Measurements from ENCODE around the gene SULT1C2.
"Not testable (repeated sequence)": the region's sequence is repeated elsewhere in the genome, so short reads cannot be mapped to it uniquely, and the experiment has no call there.

The SULT1C2 gene

DNA sequence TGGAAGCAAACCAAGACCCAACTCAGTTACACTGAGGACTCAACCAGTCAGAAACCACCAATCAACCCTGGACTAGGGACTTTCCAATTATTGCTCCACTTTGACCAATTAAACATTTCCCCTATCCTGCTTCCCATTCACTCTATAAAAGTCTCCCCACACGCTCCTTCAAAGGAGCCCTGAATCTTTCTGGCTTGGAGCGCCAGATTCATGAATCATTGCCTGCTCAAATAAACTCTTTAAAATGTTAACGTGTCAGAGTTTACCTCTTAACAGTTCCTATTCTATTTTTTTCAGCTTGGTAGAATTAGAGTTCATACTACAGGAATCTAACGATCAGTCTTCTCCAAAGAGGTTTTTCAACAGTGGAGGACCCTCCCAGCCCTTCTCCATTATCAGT lies 20.7 kb upstream of the SULT1C2 start:
- Histone ChIP-seq H3K36me3 (ENCODE audit: control insufficient read depth, insufficient read depth, low read length) (no peaks in the 10 kb centered on the region), H3K4me1 (ENCODE audit: control insufficient read depth, insufficient read depth, low read length) (no peaks in the 10 kb centered on the region), H3K27me3 (ENCODE audit: control insufficient read depth, insufficient read depth, low read length) (no peaks in the 10 kb centered on the region), H3K4me3 (ENCODE audit: low read depth, low read length) (no peak overlapping the region), H3K9me3 (ENCODE audit: control insufficient read depth, insufficient read depth, low read length) (no peaks in the 10 kb centered on the region), H3K9ac (ENCODE audit: low read depth, low read length) (no peak overlapping the region)

GRCh38 chr2:108270346-108270745 lies 18.3 kb upstream of the SULT1C2 start:
- Histone ChIP-seq H3K4me1 (ENCODE audit: control insufficient read depth, insufficient read depth, low read length) (no peaks in the 10 kb centered on the region), H3K9ac (ENCODE audit: low read depth, low read length) (no peak overlapping the region), H3K27me3 (ENCODE audit: control insufficient read depth, insufficient read depth, low read length) (no peaks in the 10 kb centered on the region), H3K36me3 (ENCODE audit: control insufficient read depth, insufficient read depth, low read length) (no peaks in the 10 kb centered on the region), H3K9me3 (ENCODE audit: control insufficient read depth, insufficient read depth, low read length) (no peaks in the 10 kb centered on the region), H3K4me3 (ENCODE audit: low read depth, low read length) (no peak overlapping the region)

DNA sequence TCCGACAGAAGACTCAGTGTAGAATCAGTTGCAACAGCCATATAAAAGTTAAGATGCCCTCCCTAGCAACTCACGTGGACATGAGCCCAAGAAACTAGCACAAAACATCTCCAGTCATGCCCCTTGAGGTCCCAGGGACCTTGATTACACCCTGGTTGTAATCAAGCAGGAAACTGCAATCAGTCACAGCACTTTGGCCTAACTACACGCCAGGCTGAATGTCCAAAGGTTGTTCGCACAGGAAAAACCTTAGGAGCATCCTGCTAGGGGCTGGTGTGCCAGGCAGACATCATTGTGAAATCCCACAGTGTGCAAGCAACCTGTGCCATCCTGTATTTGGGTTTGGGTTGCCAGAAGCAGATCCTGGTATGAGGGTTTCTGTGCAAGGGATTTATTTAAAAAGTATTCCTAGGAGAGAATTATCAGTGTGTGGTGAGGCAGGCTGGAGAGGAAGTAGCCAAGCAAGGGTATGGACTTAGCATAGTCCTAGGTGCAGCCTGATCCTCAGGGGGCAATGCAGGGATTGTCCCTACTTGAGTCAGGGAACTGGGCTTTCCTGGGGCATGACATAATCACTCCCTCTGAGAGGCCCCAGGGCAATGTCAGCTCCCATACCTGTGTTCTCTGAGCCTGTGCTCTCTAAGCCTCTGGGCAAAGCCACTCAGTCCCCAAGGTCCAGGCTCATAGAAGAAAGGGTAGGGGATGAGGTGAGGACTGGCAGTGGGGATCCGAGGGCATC lies 17.8 kb upstream of the SULT1C2 start:
- no peak overlapping the region for H3K4me3 ChIP-seq (ENCODE audit: low read depth, low read length)
- H3K9ac ChIP-seq (ENCODE audit: low read depth, low read length) = no peak overlapping the region
- no peaks in the 10 kb centered on the region for H3K4me1 ChIP-seq (ENCODE audit: control insufficient read depth, insufficient read depth, low read length)
- H3K9me3 ChIP-seq (ENCODE audit: control insufficient read depth, insufficient read depth, low read length) = no peaks in the 10 kb centered on the region
- no peaks in the 10 kb centered on the region for H3K36me3 ChIP-seq (ENCODE audit: control insufficient read depth, insufficient read depth, low read length)
- no peaks in the 10 kb centered on the region for H3K27me3 ChIP-seq (ENCODE audit: control insufficient read depth, insufficient read depth, low read length)

DNA sequence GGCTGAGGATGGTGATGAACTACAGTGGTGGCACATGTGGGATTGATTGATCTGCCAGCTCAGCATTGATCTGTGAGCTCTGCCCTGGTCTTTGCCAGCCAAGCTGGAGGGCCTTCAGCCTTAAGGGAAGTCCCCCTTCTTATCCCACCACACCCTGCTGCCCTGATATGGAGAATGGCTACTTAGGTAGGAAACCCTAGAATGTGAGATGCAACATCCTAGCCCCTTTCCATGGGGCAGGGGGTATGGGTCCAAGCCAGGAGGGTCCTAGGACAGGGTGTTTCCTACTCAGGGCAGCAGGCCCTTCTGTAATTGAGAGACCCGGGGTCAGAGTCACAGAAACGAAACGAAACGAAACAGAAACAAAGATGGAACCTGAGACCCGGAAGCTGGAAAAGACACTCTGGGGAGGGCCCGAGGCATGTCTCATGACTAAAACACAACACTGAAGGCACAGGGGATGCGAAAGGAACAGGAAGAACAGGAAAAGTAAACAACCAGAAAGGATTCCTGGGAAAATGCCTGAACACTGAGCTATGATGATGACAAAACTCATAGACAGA lies 16.9 kb upstream of the SULT1C2 start:
- Histone ChIP-seq H3K9me3 (ENCODE audit: control insufficient read depth, insufficient read depth, low read length) (no peaks in the 10 kb centered on the region), H3K4me1 (ENCODE audit: control insufficient read depth, insufficient read depth, low read length) (no peaks in the 10 kb centered on the region), H3K9ac (ENCODE audit: low read depth, low read length) (no peak overlapping the region), H3K4me3 (ENCODE audit: low read depth, low read length) (no peak overlapping the region), H3K27me3 (ENCODE audit: control insufficient read depth, insufficient read depth, low read length) (no peaks in the 10 kb centered on the region), H3K36me3 (ENCODE audit: control insufficient read depth, insufficient read depth, low read length) (no peaks in the 10 kb centered on the region)

- no peak overlapping the region for H3K9ac ChIP-seq (ENCODE audit: low read depth, low read length)
- H3K4me3 ChIP-seq (ENCODE audit: low read depth, low read length) = no peak overlapping the region
- H3K36me3 ChIP-seq (ENCODE audit: control insufficient read depth, insufficient read depth, low read length) = no peaks in the 10 kb centered on the region
- H3K9me3 ChIP-seq (ENCODE audit: control insufficient read depth, insufficient read depth, low read length) = no peaks in the 10 kb centered on the region
- H3K4me1 ChIP-seq (ENCODE audit: control insufficient read depth, insufficient read depth, low read length) = no peaks in the 10 kb centered on the region
- H3K27me3 ChIP-seq (ENCODE audit: control insufficient read depth, insufficient read depth, low read length) = no peaks in the 10 kb centered on the region
These were observed 10.1 kb upstream of the SULT1C2 start for GRCh38 chr2:108278631-108279030.

GRCh38 chr2:108279468-108279867 lies 9.2 kb upstream of the SULT1C2 start:
- Histone ChIP-seq H3K4me1 (ENCODE audit: control insufficient read depth, insufficient read depth, low read length) (no peaks in the 10 kb centered on the region), H3K4me3 (ENCODE audit: low read depth, low read length) (no peak overlapping the region), H3K9me3 (ENCODE audit: control insufficient read depth, insufficient read depth, low read length) (no peaks in the 10 kb centered on the region), H3K27me3 (ENCODE audit: control insufficient read depth, insufficient read depth, low read length) (no peaks in the 10 kb centered on the region), H3K36me3 (ENCODE audit: control insufficient read depth, insufficient read depth, low read length) (no peaks in the 10 kb centered on the region), H3K9ac (ENCODE audit: low read depth, low read length) (no peak overlapping the region)

DNA sequence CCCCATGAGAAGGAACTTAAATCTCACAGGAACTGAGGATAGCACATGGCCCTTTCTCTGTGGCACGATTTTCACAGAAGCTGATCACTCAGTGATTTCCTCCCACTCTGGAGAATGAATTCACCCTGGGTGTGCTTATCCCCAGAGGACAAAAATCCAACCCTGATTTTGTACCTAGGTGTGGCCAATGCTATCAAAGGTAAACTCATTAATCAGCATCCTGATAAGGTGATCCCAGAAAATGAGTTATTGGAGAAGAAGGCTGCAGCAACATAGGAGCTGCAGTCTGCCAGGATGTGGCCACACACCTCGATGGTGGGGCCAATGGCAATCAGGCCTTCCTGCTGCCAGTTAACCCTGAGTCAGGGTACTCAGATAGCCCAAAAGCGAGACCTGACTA lies 8.2 kb upstream of the SULT1C2 start:
- H3K9ac ChIP-seq (ENCODE audit: low read depth, low read length) = no peak overlapping the region
- no peaks in the 10 kb centered on the region for H3K9me3 ChIP-seq (ENCODE audit: control insufficient read depth, insufficient read depth, low read length)
- no peaks in the 10 kb centered on the region for H3K36me3 ChIP-seq (ENCODE audit: control insufficient read depth, insufficient read depth, low read length)

DNA sequence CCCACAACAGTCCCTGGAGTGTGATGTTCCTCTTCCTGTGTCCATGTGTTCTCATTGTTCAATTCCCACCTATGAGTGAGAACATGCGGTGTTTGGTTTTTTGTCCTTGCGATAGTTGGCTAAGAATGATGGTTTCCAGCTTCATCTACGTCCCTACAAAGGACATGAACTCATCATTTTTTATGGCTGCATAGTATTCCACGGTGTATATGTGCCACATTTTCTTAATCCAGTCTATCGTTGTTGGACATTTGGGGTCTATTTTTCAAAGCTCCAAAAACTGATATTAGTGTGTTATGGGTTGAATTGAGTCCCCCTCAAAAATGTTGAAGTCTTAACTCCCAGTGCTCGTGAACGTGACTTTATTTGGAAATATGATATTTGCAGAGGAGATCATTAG lies 4.1 kb upstream of the SULT1C2 start:
- not testable (repeated sequence) for H3K4me3 ChIP-seq (ENCODE audit: low read depth, low read length); H3K9ac ChIP-seq (ENCODE audit: low read depth, low read length); H3K27me3 ChIP-seq (ENCODE audit: control insufficient read depth, insufficient read depth, low read length); H3K36me3 ChIP-seq (ENCODE audit: control insufficient read depth, insufficient read depth, low read length); H3K4me1 ChIP-seq (ENCODE audit: control insufficient read depth, insufficient read depth, low read length); H3K9me3 ChIP-seq (ENCODE audit: control insufficient read depth, insufficient read depth, low read length)

More for the DNA sequence above, 8.2 kb upstream of the SULT1C2 start:
- no peak overlapping the region for H3K4me3 ChIP-seq (ENCODE audit: low read depth, low read length)
- no peaks in the 10 kb centered on the region for H3K4me1 ChIP-seq (ENCODE audit: control insufficient read depth, insufficient read depth, low read length)
- H3K27me3 ChIP-seq (ENCODE audit: control insufficient read depth, insufficient read depth, low read length) = no peaks in the 10 kb centered on the region

GRCh38 chr2:108285616-108286015 lies 3.1 kb upstream of the SULT1C2 start:
- Histone ChIP-seq H3K9ac (ENCODE audit: low read depth, low read length) (no peak overlapping the region), H3K4me1 (ENCODE audit: control insufficient read depth, insufficient read depth, low read length) (peaks cover 9% of the 10 kb centered on the region), H3K9me3 (ENCODE audit: control insufficient read depth, insufficient read depth, low read length) (no peaks in the 10 kb centered on the region), H3K36me3 (ENCODE audit: control insufficient read depth, insufficient read depth, low read length) (no peaks in the 10 kb centered on the region), H3K4me3 (ENCODE audit: low read depth, low read length) (no peak overlapping the region), H3K27me3 (ENCODE audit: control insufficient read depth, insufficient read depth, low read length) (no peaks in the 10 kb centered on the region)

DNA sequence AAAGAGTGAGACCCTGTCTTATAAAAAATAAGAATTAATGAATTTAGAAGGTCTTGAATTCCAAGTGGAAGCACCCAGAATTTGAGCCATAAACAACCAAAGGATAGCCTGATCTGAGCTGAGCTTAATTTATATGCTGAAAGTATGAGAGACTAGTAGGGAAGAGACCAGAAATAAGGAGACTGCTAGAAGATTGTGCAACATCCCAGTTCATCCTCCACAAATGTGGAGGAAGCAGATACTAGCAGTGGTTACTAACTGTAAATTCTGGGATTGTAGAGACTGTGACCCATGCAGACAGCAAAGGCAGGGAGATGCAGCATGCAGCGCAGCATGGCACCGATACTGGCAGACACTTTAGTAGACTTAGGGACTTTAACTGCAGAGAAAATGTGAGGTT lies 1.5 kb upstream of the SULT1C2 start:
- Histone ChIP-seq H3K36me3 (ENCODE audit: control insufficient read depth, insufficient read depth, low read length) (no peaks in the 10 kb centered on the region), H3K9me3 (ENCODE audit: control insufficient read depth, insufficient read depth, low read length) (no peaks in the 10 kb centered on the region), H3K9ac (ENCODE audit: low read depth, low read length) (no peak overlapping the region), H3K27me3 (ENCODE audit: control insufficient read depth, insufficient read depth, low read length) (no peaks in the 10 kb centered on the region), H3K4me3 (ENCODE audit: low read depth, low read length) (no peak overlapping the region), H3K4me1 (ENCODE audit: control insufficient read depth, insufficient read depth, low read length) (peaks cover 9% of the 10 kb centered on the region)

GRCh38 chr2:108293850-108294249 lies 5.2 kb downstream of the SULT1C2 start:
- no peak overlapping the region for H3K4me3 ChIP-seq (ENCODE audit: low read depth, low read length)
- H3K36me3 ChIP-seq (ENCODE audit: control insufficient read depth, insufficient read depth, low read length) = no peaks in the 10 kb centered on the region
- H3K27me3 ChIP-seq (ENCODE audit: control insufficient read depth, insufficient read depth, low read length) = no peaks in the 10 kb centered on the region
- no peak overlapping the region for H3K9ac ChIP-seq (ENCODE audit: low read depth, low read length)
- peaks cover 3% of the 10 kb centered on the region for H3K4me1 ChIP-seq (ENCODE audit: control insufficient read depth, insufficient read depth, low read length)
- H3K9me3 ChIP-seq (ENCODE audit: control insufficient read depth, insufficient read depth, low read length) = no peaks in the 10 kb centered on the region

DNA sequence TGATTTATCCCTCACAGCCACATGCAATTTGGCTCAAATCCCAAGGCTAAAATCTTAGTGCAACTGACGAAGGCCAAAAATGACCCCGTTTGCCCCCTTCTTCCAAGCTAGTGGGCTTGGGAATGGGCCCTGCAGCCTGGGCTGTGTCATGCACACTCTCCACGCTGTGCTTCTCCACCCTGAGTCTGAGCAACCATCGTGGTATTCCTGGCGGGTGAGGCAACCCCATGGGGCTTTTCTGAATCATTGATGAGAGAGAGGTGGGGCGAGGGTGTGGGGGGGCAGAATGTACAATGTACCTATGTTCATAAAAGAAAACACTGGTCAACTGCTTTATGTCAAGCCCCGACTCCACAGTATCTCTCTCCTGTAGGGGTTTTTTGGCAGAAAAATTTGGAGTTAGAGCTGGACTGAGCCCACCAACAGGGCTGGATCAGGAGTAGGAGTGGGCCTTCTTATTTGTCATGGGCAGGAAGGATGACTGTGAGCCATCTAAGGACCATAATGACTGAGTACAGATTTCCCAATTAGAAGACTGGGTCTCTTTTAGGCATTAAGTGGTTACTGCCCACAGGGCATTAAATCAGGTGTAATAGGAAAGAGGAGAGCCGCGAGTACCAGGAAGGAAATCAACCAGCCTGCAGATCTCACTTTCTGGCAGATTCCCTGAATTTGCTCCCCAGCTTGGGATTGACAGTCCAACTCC lies 8.9 kb downstream of the SULT1C2 start:
- H3K9me3 ChIP-seq (ENCODE audit: control insufficient read depth, insufficient read depth, low read length) = no peaks in the 10 kb centered on the region

More for the DNA sequence above, 8.9 kb downstream of the SULT1C2 start:
- Histone ChIP-seq H3K9ac (ENCODE audit: low read depth, low read length) (no peak overlapping the region), H3K27me3 (ENCODE audit: control insufficient read depth, insufficient read depth, low read length) (no peaks in the 10 kb centered on the region), H3K36me3 (ENCODE audit: control insufficient read depth, insufficient read depth, low read length) (no peaks in the 10 kb centered on the region), H3K4me1 (ENCODE audit: control insufficient read depth, insufficient read depth, low read length) (no peaks in the 10 kb centered on the region), H3K4me3 (ENCODE audit: low read depth, low read length) (no peak overlapping the region)

Measured in iPS-15b (cell line).